Ishikawa (cell line): ENCODE data around the gene SLC12A3.

Source experiments
- CEBPB ChIP-seq: IDR thresholded peaks from 2 replicates; pipeline ENCODE4 v1.6.1; 2012
- CREB1 ChIP-seq: IDR thresholded peaks from 2 replicates; pipeline ENCODE4 v1.6.1; 2012; ENCODE audit warnings: low read depth
- EGR1 ChIP-seq: IDR thresholded peaks from 2 replicates; pipeline ENCODE4 v1.6.1; 2012
- EP300 ChIP-seq: IDR thresholded peaks from 2 replicates; pipeline ENCODE4 v1.6.1; 2012; ENCODE audit warnings: borderline replicate concordance
- FOXM1 ChIP-seq: IDR thresholded peaks from 2 replicates; pipeline ENCODE4 v1.6.1; 2012; ENCODE audit warnings: low read depth, borderline replicate concordance
- NFIC ChIP-seq: IDR thresholded peaks from 2 replicates; pipeline ENCODE4 v1.6.1; 2012
- RAD21 ChIP-seq: IDR thresholded peaks from 2 replicates; pipeline ENCODE4 v1.6.1; 2012; ENCODE audit warnings: low read depth
- TAF1 ChIP-seq: IDR thresholded peaks from 2 replicates; pipeline ENCODE4 v1.6.1; 2012; ENCODE audit warnings: low read depth, mild to moderate bottlenecking
- TCF12 ChIP-seq: IDR thresholded peaks from 2 replicates; pipeline ENCODE4 v1.6.1; 2012; ENCODE audit warnings: low read depth
- TEAD4 ChIP-seq: IDR thresholded peaks from 2 replicates; pipeline ENCODE4 v1.6.1; 2012
- YY1 ChIP-seq: IDR thresholded peaks from 2 replicates; pipeline ENCODE4 v1.6.1; 2012; ENCODE audit warnings: low read depth
- ZBTB7A ChIP-seq: IDR thresholded peaks from 2 replicates; pipeline ENCODE4 v1.6.1; 2012; ENCODE audit warnings: low read depth
- TF ChIP-seq, protein P1 (sequence below): IDR thresholded peaks from 2 replicates; pipeline ENCODE4 v1.6.1; 2012
- TF ChIP-seq, protein P2 (sequence below): IDR thresholded peaks from 2 replicates; pipeline ENCODE4 v1.6.1; 2012; ENCODE audit warnings: low read depth, mild to moderate bottlenecking
- TF ChIP-seq, protein P3 (sequence below): IDR thresholded peaks from 2 replicates; pipeline ENCODE4 v1.6.1; 2012

The SLC12A3 gene

DNA sequence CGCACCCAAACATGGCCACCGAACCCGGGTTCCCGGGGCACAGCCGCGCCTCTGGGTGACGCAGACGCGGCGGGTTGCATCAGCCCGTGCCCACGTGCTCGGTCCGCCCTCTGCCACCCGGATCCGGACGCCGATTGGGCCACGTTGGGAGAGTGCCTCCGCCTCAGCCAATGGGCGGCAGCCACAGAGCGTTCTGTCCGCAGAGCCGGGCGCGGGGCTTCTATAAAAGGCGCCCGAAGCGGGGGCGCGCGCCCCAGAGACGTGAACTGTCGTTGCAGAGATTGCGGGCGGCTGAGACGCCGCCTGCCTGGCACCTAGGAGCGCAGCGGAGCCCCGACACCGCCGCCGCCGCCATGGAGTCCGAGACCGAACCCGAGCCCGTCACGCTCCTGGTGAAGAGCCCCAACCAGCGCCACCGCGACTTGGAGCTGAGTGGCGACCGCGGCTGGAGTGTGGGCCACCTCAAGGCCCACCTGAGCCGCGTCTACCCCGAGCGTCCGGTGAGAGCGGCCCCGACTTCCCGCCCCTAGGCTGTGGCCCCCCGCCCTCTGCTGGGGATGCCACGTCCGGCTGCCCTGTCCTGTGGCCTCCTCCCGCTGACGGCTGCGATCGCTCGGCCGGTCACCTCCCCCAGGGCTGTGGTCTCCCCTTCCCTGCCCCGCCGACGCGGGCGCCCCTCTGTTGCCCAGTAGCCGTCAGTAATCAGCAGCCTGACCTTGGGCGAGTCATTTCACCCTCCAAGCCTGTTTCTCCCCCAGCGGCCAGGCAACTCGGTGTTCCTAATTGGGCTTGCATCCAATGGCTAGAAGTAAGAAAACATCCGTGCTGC is 67.1 kb downstream of the SLC12A3 start, which contains the start of gene HERPUD1:
TSS of gene HERPUD1 (plus strand) at position 251 of the 829 bp plus-strand sequence. CDS start at position 354, 103 bp downstream.
- peak; percentile 79 for TF ChIP-seq CEBPB
- TF ChIP-seq NFIC, result no peak
- TF ChIP-seq TCF12, result peak; percentile 57; the same call in 1 of the 2 replicates
- no peak for TF ChIP-seq TEAD4
- TF ChIP-seq, protein P1, sequence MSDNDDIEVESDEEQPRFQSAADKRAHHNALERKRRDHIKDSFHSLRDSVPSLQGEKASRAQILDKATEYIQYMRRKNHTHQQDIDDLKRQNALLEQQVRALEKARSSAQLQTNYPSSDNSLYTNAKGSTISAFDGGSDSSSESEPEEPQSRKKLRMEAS, result peak; percentile 98
- peak; percentile 56; the same call in 1 of the 2 replicates for TF ChIP-seq EGR1
- TF ChIP-seq YY1, result peak; percentile 89
- peak; percentile 62 for TF ChIP-seq FOXM1
- peak; percentile 83 for TF ChIP-seq ZBTB7A
- TF ChIP-seq EP300, result no peak; the same call in 1 of the 2 replicates
- TF ChIP-seq RAD21, result no peak
- TF ChIP-seq CREB1, result peak; percentile 78
- TF ChIP-seq, protein P2, sequence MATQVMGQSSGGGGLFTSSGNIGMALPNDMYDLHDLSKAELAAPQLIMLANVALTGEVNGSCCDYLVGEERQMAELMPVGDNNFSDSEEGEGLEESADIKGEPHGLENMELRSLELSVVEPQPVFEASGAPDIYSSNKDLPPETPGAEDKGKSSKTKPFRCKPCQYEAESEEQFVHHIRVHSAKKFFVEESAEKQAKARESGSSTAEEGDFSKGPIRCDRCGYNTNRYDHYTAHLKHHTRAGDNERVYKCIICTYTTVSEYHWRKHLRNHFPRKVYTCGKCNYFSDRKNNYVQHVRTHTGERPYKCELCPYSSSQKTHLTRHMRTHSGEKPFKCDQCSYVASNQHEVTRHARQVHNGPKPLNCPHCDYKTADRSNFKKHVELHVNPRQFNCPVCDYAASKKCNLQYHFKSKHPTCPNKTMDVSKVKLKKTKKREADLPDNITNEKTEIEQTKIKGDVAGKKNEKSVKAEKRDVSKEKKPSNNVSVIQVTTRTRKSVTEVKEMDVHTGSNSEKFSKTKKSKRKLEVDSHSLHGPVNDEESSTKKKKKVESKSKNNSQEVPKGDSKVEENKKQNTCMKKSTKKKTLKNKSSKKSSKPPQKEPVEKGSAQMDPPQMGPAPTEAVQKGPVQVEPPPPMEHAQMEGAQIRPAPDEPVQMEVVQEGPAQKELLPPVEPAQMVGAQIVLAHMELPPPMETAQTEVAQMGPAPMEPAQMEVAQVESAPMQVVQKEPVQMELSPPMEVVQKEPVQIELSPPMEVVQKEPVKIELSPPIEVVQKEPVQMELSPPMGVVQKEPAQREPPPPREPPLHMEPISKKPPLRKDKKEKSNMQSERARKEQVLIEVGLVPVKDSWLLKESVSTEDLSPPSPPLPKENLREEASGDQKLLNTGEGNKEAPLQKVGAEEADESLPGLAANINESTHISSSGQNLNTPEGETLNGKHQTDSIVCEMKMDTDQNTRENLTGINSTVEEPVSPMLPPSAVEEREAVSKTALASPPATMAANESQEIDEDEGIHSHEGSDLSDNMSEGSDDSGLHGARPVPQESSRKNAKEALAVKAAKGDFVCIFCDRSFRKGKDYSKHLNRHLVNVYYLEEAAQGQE, result no peak
- peak; percentile 92 for TF ChIP-seq TAF1
- TF ChIP-seq, protein P3, sequence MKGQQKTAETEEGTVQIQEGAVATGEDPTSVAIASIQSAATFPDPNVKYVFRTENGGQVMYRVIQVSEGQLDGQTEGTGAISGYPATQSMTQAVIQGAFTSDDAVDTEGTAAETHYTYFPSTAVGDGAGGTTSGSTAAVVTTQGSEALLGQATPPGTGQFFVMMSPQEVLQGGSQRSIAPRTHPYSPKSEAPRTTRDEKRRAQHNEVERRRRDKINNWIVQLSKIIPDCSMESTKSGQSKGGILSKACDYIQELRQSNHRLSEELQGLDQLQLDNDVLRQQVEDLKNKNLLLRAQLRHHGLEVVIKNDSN, result peak; percentile 95

DNA sequence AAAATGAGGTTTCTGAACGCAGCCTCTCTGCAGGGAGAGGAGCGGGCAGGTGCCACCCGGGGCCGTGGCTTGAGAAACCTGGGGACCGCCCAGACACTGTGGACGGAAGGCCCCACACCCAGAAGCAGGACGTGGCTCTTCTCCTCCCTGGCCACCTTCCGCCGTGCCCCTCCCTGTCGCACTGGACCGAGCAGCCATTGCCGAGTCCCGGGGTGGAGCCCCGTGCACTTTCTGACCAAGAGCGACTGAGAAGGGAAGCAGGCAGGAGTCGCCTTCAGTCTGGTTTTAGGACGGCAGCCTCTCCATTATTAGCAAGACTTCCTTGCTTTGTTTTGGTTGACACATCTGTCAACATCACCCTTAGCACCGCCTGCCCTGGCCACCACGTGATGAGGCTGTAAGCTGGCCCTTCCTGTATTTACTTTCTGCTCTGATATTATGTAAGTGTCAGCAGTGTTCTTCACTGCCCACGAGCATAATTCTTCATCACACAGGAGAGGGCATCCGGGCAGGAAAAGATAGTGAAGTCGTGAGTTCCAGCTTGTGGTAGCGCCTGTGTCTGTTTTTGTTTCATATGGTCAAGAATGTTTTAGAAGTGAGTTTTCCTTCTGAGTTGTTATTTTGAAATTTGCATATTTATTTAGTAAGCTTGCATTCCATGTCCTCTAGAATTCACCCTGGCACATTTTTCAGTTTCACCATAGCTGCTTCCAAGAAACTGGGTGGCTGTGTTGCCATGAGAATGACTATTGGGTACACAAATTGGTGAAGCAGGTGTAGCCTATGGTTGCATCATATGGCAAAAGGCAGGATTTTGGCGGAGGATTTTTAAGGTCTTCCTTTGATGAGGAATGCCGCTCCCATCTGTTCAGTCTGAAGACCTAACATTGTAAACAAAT is 68.0 kb downstream of the SLC12A3 start:
- TF ChIP-seq TEAD4, result no peak
- TF ChIP-seq, protein P3, result peak; percentile 95
- TF ChIP-seq EGR1, result no peak
- TF ChIP-seq, protein P2, result no peak
- 0 out of 2 replicates have a peak, but pooled peaks have one; percentile 54 for TF ChIP-seq YY1
- TF ChIP-seq TCF12, result no peak
- TF ChIP-seq, protein P1, result peak; percentile 85
- no peak for TF ChIP-seq CEBPB

DNA sequence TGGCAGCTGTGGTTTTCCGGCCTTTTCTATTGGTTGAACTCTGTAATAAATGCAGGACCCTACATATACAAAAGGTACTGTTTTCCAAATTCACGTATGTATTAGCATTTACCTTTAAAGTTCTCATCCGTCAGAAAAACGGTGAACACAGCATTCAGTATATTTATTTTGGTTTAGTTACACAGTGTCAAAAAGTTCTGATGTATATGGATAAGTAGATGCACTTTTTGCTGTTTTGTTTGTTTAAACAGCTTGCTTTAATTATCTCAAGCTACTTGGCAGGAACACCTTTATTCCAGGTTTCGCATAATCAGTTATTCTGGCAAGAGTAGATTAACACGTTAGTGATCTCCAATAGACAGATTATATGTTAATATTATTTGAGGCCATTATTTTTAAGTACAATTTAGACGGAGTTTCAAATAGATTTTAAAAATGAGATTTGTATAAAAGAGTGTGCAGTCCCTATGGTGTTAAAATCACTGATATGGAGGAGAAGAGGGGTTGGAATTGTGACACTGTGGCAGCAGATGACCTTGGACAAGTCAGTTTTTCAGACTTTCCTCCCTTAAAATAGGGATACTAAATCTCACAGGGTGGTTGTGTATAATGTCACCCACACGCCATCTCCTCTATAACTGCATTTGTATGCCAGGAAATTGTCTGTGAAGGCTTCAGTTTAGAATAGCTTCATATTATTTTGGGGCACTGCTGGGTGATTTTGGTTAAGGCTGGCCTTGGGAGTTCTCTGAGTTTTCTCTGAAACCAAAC is 69.0 kb downstream of the SLC12A3 start:
- TF ChIP-seq CEBPB, result no peak
- no peak for TF ChIP-seq TAF1
- no peak for TF ChIP-seq NFIC
- no peak for TF ChIP-seq ZBTB7A
- TF ChIP-seq EP300, result no peak
- TF ChIP-seq RAD21, result no peak
- TF ChIP-seq EGR1, result no peak
- TF ChIP-seq, protein P2, result no peak
- no peak for TF ChIP-seq YY1
- TF ChIP-seq FOXM1, result no peak
- no peak for TF ChIP-seq TEAD4
- TF ChIP-seq TCF12, result no peak
- TF ChIP-seq, protein P3, result no peak
- TF ChIP-seq CREB1, result no peak
- TF ChIP-seq, protein P1, result no peak
